GM06990 (cell line): ENCODE data around the gene ASB16.
A peak's percentile ranks its signal among the peaks of the same experiment; 100 is the strongest.

Experiments used
- DNase-seq: peaks from one replicate; pipeline ENCODE4 v3.0.0-alpha.2; 2011; ENCODE audit not compliant: insufficient read length; ENCODE audit errors: extremely low read depth
- H3K27me3 ChIP-seq: replicated peaks from 2 replicates; pipeline ENCODE4 v1.6.0; 2011; ENCODE audit warnings: low read length; ENCODE audit not compliant: control insufficient read depth, insufficient read depth
- H3K36me3 ChIP-seq: 2 replicates; pipeline ENCODE4 v1.5.1; 2011; ENCODE audit warnings: low read length; ENCODE audit not compliant: control insufficient read depth, insufficient read depth
- H3K4me3 ChIP-seq: replicated peaks from 2 replicates; pipeline ENCODE4 v1.5.1; 2011; ENCODE audit warnings: low read depth, mild to moderate bottlenecking, control low read depth, low read length
- CTCF ChIP-seq: IDR thresholded peaks from 2 replicates; pipeline ENCODE4 v1.5.1; 2011; ENCODE audit warnings: low read length, control low read depth, mild to moderate bottlenecking, inconsistent platforms; ENCODE audit not compliant: insufficient read depth, poor library complexity, severe bottlenecking

Gene ASB16

DNA sequence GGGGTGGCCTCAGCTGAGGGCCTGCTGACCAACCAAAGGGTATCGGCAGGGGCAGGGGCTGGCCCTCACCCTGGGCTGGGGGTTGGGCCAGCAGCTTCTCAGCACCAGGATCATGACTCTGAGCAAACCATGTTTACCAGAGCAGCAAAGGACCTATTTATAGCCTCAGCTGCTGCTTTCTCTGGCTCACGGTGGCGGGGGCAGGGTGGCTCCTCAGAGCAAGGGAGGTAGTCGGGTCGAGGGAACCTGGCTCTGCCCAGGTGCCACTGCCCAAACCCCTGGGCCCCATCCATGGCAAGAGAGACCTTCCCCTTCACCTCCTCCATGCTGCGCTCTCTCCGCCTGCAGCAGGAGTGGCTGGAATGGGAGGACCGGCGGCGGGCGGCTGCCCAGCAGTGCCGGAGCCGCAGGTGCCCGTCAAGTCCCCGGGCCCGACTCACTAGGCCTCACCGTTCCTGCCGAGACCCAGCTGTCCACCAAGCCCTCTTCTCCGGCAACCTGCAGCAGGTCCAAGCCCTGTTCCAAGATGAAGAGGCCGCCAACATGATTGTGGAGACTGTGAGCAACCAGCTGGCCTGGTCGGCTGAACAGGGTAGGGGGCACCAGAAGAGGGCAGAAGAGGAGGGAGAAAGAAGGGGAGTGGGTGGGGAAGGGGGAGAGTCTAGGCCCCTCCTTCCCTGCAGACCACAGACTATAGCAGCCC lies at the start of gene ASB16:
Gene ASB16, plus strand, starts transcription at position 206 of the 703 bp plus-strand sequence. Its CDS starts 86 bp downstream, at position 292.
- H3K4me3 ChIP-seq = no peak within 1 kb of the TSS
- H3K27me3 ChIP-seq = no peaks in the 10 kb centered on the region
- DNase-seq = no peak
- H3K36me3 ChIP-seq = no peaks in the 10 kb centered on the region; the same call in 1 of the 2 replicates
- TF ChIP-seq CTCF = no peak

DNA sequence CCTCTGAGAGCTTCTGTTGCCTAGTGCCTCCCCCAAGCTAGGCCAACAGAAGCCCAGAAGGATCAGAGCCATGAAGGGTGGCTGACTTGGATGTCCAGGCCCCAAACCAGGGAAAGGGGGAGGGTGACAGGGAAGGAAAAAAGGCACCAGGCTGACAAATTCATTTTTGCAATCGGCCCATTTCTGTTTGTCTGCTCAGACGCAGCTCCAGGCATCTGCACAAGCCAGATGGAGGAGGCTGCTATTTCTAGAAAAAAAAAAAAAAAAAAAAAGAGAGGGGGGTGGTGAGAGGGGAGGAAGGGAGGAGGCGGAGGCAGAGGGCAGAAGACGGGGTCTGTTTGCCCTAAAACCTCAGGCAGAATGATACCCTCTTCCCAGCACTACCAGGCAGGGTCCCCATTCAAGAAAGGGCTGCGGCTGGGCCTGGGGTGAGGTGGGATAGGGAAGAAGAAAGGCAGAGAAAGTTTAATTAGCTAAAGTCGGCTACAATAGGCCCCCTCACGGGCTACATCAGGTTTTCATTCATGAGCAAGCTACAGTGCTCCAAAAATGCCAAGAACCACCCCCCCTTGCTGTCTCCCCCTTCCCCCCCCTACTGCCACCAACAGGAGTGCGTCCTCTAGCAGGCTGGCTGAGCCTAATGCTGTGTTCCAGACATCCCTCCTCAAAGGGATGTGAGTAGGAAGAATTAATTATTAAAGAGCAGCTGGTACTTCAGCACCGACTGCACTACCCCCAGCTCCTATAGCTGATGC lies 49.5 kb upstream of the ASB16 start:
- DNase-seq = no peak
- Histone ChIP-seq H3K4me3 (no peak overlapping the region), H3K27me3 (no peaks in the 10 kb centered on the region), H3K36me3 (no peaks in the 10 kb centered on the region; the same call in 1 of the 2 replicates)
- no peak for TF ChIP-seq CTCF

DNA sequence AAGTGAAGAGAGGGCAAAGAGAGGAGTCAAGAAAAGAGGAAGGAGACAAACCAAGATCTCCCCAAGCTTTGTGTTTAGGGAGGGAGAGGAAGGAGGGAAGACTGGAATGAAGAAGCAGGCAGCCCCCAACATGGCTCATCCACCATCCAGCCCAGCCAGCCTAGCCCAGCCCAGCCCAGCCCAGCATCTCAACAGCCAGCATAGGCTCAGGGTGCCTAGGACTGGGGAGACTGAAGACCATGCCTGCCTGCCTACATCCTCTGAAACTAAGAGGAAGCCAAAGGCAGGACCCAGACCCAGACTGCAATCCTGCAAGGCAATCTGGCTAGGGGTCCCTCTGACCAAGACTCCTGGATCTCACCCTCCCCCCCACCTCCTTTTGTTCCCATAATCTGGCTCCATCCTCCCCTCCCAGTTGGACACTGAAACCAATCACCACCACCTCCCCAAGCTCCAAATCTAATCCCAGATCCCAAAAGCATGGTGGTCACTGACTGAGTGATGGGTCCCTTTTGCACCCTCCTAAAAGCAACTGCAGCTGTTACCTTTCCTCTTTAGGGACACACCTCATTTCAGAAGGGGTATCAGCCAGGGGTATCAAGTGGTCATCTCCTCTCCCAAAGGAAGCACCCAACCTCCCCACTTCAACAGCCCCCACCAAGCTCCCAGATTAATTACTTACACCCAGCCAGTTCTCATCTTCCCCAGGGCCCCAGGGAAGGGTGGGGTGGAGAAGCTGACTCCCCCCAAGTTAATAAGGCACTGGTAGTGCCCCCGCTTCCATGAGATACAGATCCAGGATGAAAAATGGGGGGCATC lies 48.3 kb upstream of the ASB16 start:
- Histone ChIP-seq H3K36me3 (no peaks in the 10 kb centered on the region), H3K27me3 (no peaks in the 10 kb centered on the region), H3K4me3 (peak overlapping the region; percentile 74)
- DNase-seq = no peak
- TF ChIP-seq CTCF = no peak

GRCh38 chr17:44122816-44123355 lies 47.6 kb upstream of the ASB16 start:
- no peaks in the 10 kb centered on the region for H3K27me3 ChIP-seq
- DNase-seq = no peak
- peak overlapping the region; percentile 74 for H3K4me3 ChIP-seq
- H3K36me3 ChIP-seq = no peaks in the 10 kb centered on the region
- TF ChIP-seq CTCF = no peak

DNA sequence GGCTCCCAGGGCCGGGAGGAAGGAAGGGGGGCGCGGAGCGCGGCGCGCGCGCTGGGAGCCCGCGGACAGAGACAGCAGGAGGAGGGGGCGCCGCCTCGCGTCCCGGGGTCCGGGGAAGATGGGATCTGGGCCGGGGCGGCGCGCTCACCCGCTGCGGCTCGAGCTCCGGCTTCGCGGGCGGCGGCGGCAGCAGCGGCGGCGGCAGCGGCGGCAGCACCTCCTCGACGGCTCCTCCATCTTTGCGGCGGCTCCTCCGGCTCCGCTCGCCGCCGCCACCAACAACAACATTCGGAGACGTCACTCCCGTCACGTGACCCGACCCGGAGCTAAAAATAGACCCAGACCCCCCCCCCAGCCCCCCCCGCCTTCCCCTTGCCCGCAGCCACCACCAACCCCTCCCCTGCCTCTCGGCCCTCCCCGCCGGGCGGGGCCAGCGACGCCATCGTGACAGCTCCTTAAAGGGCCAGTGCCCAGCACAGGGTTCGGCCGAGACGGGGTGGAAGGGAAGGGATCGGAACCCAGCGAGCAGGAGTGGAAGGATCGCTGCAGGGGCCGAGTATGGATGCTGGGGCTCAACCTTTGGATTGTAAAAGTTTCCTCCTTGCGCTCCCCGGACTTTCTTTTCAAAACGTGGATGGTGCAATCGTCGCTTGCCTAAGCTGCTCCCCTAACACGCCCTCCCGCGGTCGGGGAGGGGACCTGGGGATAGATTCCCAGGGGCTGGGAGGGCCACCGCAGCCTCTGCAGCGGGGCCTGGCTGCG lies 47.0 kb upstream of the ASB16 start, which contains the start of gene HDAC5:
Gene HDAC5, minus strand, starts transcription at position 286 of the 762 bp plus-strand sequence. CDS start 6,126 bp downstream, outside the sequence.
- no peaks in the 10 kb centered on the region for H3K36me3 ChIP-seq
- H3K27me3 ChIP-seq = no peaks in the 10 kb centered on the region
- peak; percentile 87 for TF ChIP-seq CTCF

More for the DNA sequence above, 47.0 kb upstream of the ASB16 start, which contains the start of gene HDAC5:
- peak within 1 kb of the TSS; percentile 75 for H3K4me3 ChIP-seq
- DNase-seq = peak; percentile 98
